GM18520 (cell line): ENCODE data around the gene NINJ2.
A peak's percentile ranks its signal among the peaks of the same experiment; 100 is the strongest.

Experiments used
- ATAC-seq: cut with Tn5 transposase; IDR thresholded peaks from one replicate; pipeline ENCODE4 v1.9.1; 2021; ENCODE audit not compliant: unreplicated experiment

NINJ2 gene

GRCh38 chr12:674272-674781 is 11.1 kb upstream of the NINJ2 start:
- peak; percentile 79 for ATAC-seq

GRCh38 chr12:673849-674248 is 10.6 kb upstream of the NINJ2 start:
- peak; percentile 6 for ATAC-seq

GRCh38 chr12:669576-669945 is 6.3 kb upstream of the NINJ2 start:
- no peak for ATAC-seq

- no peak for ATAC-seq
These were observed 4.8 kb upstream of the NINJ2 start for GRCh38 chr12:668090-668481.

- ATAC-seq: no peak
These were observed 3.6 kb upstream of the NINJ2 start for GRCh38 chr12:666766-667308.

- ATAC-seq: no peak
These were observed 2.8 kb upstream of the NINJ2 start for GRCh38 chr12:666066-666465.

- ATAC-seq: no peak
These were observed 1.5 kb upstream of the NINJ2 start for GRCh38 chr12:664779-665092.

- no peak for ATAC-seq
These were observed 982 bp upstream of the NINJ2 start for GRCh38 chr12:664075-664778.

- ATAC-seq: no peak
These were observed 516 bp downstream of the NINJ2 start for GRCh38 chr12:662566-663292.

GRCh38 chr12:661720-662486 is 1.3 kb downstream of the NINJ2 start:
- ATAC-seq: no peak

- ATAC-seq: no peak
These were observed 4.1 kb downstream of the NINJ2 start for GRCh38 chr12:659090-659683.

- ATAC-seq: no peak
These were observed 12.3 kb downstream of the NINJ2 start for GRCh38 chr12:650983-651382.

GRCh38 chr12:647385-648085 is 15.7 kb downstream of the NINJ2 start:
- ATAC-seq: no peak

- ATAC-seq: no peak
These were observed 16.5 kb downstream of the NINJ2 start for GRCh38 chr12:646442-647384.

GRCh38 chr12:645563-646071 is 17.6 kb downstream of the NINJ2 start:
- ATAC-seq: no peak

GRCh38 chr12:644818-645552 is 18.3 kb downstream of the NINJ2 start:
- ATAC-seq: no peak

GRCh38 chr12:644303-644639 is 19.0 kb downstream of the NINJ2 start:
- no peak for ATAC-seq

GRCh38 chr12:643475-644302 is 19.6 kb downstream of the NINJ2 start:
- no peak for ATAC-seq
